ENCODE results near the gene WNK3.
"Not testable (repeated sequence)": the region's sequence is repeated elsewhere in the genome, so short reads cannot be mapped to it uniquely, and the experiment has no call there.

Gene WNK3

DNA sequence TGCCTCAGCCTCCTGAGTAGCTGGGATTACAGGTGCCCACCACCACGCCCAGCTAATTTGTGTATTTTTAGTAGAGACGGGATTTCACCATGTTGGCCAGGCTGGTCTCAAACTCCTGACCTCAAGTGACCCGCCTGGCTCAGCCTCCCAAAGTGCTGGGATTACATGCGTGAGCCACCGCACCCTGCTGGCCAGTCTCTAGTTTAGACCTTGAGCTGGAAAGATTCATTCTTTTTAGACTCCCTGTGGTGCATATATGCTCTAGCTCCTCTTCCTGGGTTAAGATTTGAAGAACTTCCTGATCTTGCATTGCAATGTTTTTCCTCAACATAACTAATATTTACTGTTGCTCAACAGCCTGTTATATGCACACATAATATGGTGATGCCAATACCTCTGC is 26.8 kb upstream of the WNK3 start:
- 94% methylated on average over 4 of the region's 5 CpGs for WGBS
- not testable (repeated sequence) for H3K4me2 ChIP-seq (ENCODE audit: low read length, poor library complexity, severe bottlenecking); H3K27ac ChIP-seq (ENCODE audit: low read length, poor library complexity, severe bottlenecking); H3K4me1 ChIP-seq (ENCODE audit: control insufficient read depth, insufficient read depth, low read depth, low read length); H4K8ac ChIP-seq (ENCODE audit: low read length); H2AK5ac ChIP-seq (ENCODE audit: low read length, severe bottlenecking); H3K14ac ChIP-seq (ENCODE audit: low read length in 2 of 2); H3K4ac ChIP-seq (ENCODE audit: low read depth in 1 of 2, low read length in 2 of 2); H3K23ac ChIP-seq (ENCODE audit: low read length in 2 of 2); H3K4me3 ChIP-seq (ENCODE audit: insufficient read depth in 1 of 2, low read depth in 1 of 2, low read length in 2 of 2); H3K18ac ChIP-seq (ENCODE audit: low read depth in 1 of 2, low read length in 2 of 2); H2BK120ac ChIP-seq (ENCODE audit: low read depth, low read length); H3K27me3 ChIP-seq (ENCODE audit: control insufficient read depth in 1 of 2, insufficient read depth in 1 of 2, low read length in 2 of 2); H3K9me3 ChIP-seq (ENCODE audit: control insufficient read depth, low read length); H4K91ac ChIP-seq (ENCODE audit: low read length); H2BK12ac ChIP-seq (ENCODE audit: low read length in 2 of 2); DNase-seq; H2BK15ac ChIP-seq (ENCODE audit: low read depth, poor library complexity, severe bottlenecking); H2AFZ ChIP-seq (ENCODE audit: low read depth, low read length); H3K79me1 ChIP-seq (replicated peaks; ENCODE audit: low read length, poor library complexity, severe bottlenecking); H3K36me3 ChIP-seq (ENCODE audit: control insufficient read depth in 1 of 2, insufficient read depth in 2 of 2, low read depth in 1 of 2, low read length in 2 of 2); H2BK5ac ChIP-seq (ENCODE audit: low read depth, low read length, poor library complexity, severe bottlenecking); H3K9ac ChIP-seq (ENCODE audit: low read length)

DNA sequence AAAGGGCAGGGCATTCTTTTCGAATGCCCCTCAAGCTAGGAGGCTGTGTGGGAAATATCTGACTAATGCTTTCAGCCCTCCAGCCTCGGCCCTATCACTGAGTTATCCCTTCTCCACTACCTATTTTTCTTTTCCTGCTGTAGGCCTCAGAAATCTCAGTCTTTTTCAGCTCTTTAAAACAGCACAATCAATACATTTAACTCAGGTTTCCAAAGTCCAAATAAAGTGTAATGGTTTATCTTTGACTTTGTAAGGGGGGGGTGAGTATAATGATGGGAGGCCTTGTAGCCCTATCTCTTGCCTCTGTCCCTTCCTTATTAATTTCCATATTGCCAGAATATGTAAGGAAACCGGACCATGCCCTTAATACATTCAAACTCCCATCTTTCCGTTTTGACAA is 1.6 kb upstream of the WNK3 start:
- H3K27me3 ChIP-seq (ENCODE audit: control insufficient read depth in 1 of 2, insufficient read depth in 1 of 2, low read length in 2 of 2), result peaks cover 4 to 36% of the 10 kb centered on the region in 2 experiments
- no peak overlapping the region for H3K4me2 ChIP-seq (ENCODE audit: low read length, poor library complexity, severe bottlenecking)
- H3K9ac ChIP-seq (ENCODE audit: low read length), result peak overlapping the region; percentile 32
- H3K36me3 ChIP-seq (ENCODE audit: control insufficient read depth in 1 of 2, insufficient read depth in 2 of 2, low read depth in 1 of 2, low read length in 2 of 2), result no peaks in the 10 kb centered on the region
- H4K8ac ChIP-seq (ENCODE audit: low read length), result no peak overlapping the region
- no peak overlapping the region for H3K23ac ChIP-seq (ENCODE audit: low read length in 2 of 2)
- no peak overlapping the region for H2BK5ac ChIP-seq (ENCODE audit: low read depth, low read length, poor library complexity, severe bottlenecking)
- no peak overlapping the region for H3K18ac ChIP-seq (ENCODE audit: low read depth in 1 of 2, low read length in 2 of 2)
- H3K4me3 ChIP-seq (ENCODE audit: insufficient read depth in 1 of 2, low read depth in 1 of 2, low read length in 2 of 2), result peak overlapping the region in 1 of 2 experiments; percentile 67
- H2BK12ac ChIP-seq (ENCODE audit: low read length in 2 of 2), result peak overlapping the region in 1 of 2 experiments; percentile 23
- no peak overlapping the region for H2AK5ac ChIP-seq (ENCODE audit: low read length, severe bottlenecking)
- no peak overlapping the region for H3K4ac ChIP-seq (ENCODE audit: low read depth in 1 of 2, low read length in 2 of 2)
- DNase-seq, result no peak
- H3K4me1 ChIP-seq (ENCODE audit: control insufficient read depth, insufficient read depth, low read depth, low read length), result no peaks in the 10 kb centered on the region
- no peak overlapping the region for H2BK120ac ChIP-seq (ENCODE audit: low read depth, low read length)
- 100% methylated on average over 2 of the region's 4 CpGs for WGBS
- no peaks in the 10 kb centered on the region for H3K79me1 ChIP-seq (replicated peaks; ENCODE audit: low read length, poor library complexity, severe bottlenecking)
- no peak overlapping the region for H3K14ac ChIP-seq (ENCODE audit: low read length in 2 of 2)
- H3K27ac ChIP-seq (ENCODE audit: low read length, poor library complexity, severe bottlenecking), result peak overlapping the region; percentile 97
- H2AFZ ChIP-seq (ENCODE audit: low read depth, low read length), result no peak overlapping the region
- no peak overlapping the region for H4K91ac ChIP-seq (ENCODE audit: low read length)
- no peak overlapping the region for H2BK15ac ChIP-seq (ENCODE audit: low read depth, poor library complexity, severe bottlenecking)
- peaks cover 5% of the 10 kb centered on the region for H3K9me3 ChIP-seq (ENCODE audit: control insufficient read depth, low read length)

- DNase-seq, result peak; percentile 75
- no peak overlapping the region for H2AK5ac ChIP-seq (ENCODE audit: low read length, severe bottlenecking)
- peaks cover 4 to 36% of the 10 kb centered on the region in 2 experiments for H3K27me3 ChIP-seq (ENCODE audit: control insufficient read depth in 1 of 2, insufficient read depth in 1 of 2, low read length in 2 of 2)
- H4K8ac ChIP-seq (ENCODE audit: low read length), result peak overlapping the region; percentile 87
- peak overlapping the region; percentile 67 to 70 for H3K4me3 ChIP-seq (ENCODE audit: insufficient read depth in 1 of 2, low read depth in 1 of 2, low read length in 2 of 2)
- H3K9me3 ChIP-seq (ENCODE audit: control insufficient read depth, low read length), result peaks cover 5% of the 10 kb centered on the region
- H2BK5ac ChIP-seq (ENCODE audit: low read depth, low read length, poor library complexity, severe bottlenecking), result peak overlapping the region; percentile 62
- H3K14ac ChIP-seq (ENCODE audit: low read length in 2 of 2), result peak overlapping the region in 1 of 2 experiments; percentile 41
- H3K23ac ChIP-seq (ENCODE audit: low read length in 2 of 2), result no peak overlapping the region
- H3K4ac ChIP-seq (ENCODE audit: low read depth in 1 of 2, low read length in 2 of 2), result peak overlapping the region in 1 of 2 experiments; percentile 51
- H3K4me1 ChIP-seq (ENCODE audit: control insufficient read depth, insufficient read depth, low read depth, low read length), result no peaks in the 10 kb centered on the region
- H3K27ac ChIP-seq (ENCODE audit: low read length, poor library complexity, severe bottlenecking), result peak overlapping the region; percentile 97
- H2BK12ac ChIP-seq (ENCODE audit: low read length in 2 of 2), result peak overlapping the region in 1 of 2 experiments; percentile 23
- H3K79me1 ChIP-seq (replicated peaks; ENCODE audit: low read length, poor library complexity, severe bottlenecking), result no peaks in the 10 kb centered on the region
- H2AFZ ChIP-seq (ENCODE audit: low read depth, low read length), result peak overlapping the region; percentile 72
- peak overlapping the region; percentile 86 to 88 for H3K18ac ChIP-seq (ENCODE audit: low read depth in 1 of 2, low read length in 2 of 2)
- peak overlapping the region; percentile 53 for H3K9ac ChIP-seq (ENCODE audit: low read length)
- H2BK120ac ChIP-seq (ENCODE audit: low read depth, low read length), result peak overlapping the region; percentile 19
- 2% methylated on average over 44 of the region's 54 CpGs for WGBS
- peak overlapping the region; percentile 52 for H2BK15ac ChIP-seq (ENCODE audit: low read depth, poor library complexity, severe bottlenecking)
- H3K4me2 ChIP-seq (ENCODE audit: low read length, poor library complexity, severe bottlenecking), result peak overlapping the region; percentile 79
- no peaks in the 10 kb centered on the region for H3K36me3 ChIP-seq (ENCODE audit: control insufficient read depth in 1 of 2, insufficient read depth in 2 of 2, low read depth in 1 of 2, low read length in 2 of 2)
- peak overlapping the region; percentile 50 for H4K91ac ChIP-seq (ENCODE audit: low read length)
Observed at GRCh38 chrX:54358424-54359211, 772 bp upstream of the WNK3 start.

DNA sequence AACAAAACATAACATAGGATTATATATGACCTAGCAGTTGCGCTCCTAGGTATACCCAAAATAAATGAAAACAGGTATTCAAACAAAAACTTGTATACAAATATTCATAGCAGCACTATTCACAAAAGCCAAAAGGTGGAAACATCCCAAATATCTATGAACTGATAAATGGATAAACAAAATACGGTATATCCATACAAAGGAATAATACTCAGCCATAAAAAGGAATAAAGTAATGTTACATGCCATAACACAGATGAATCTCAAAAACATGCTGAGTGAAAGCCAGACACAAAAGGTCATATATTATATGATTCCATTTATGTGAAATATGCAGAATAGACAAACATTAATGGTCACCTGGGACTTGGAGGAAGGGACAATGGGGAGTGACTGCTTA is 5.2 kb downstream of the WNK3 start:
- Histone ChIP-seq H3K23ac (ENCODE audit: low read length in 2 of 2) (no peak overlapping the region), H3K9me3 (ENCODE audit: control insufficient read depth, low read length) (peaks cover 9% of the 10 kb centered on the region), H2AFZ (ENCODE audit: low read depth, low read length) (no peak overlapping the region), H3K4me1 (ENCODE audit: control insufficient read depth, insufficient read depth, low read depth, low read length) (no peaks in the 10 kb centered on the region), H3K14ac (ENCODE audit: low read length in 2 of 2) (no peak overlapping the region), H2BK15ac (ENCODE audit: low read depth, poor library complexity, severe bottlenecking) (no peak overlapping the region), H3K4ac (ENCODE audit: low read depth in 1 of 2, low read length in 2 of 2) (no peak overlapping the region), H3K18ac (ENCODE audit: low read depth in 1 of 2, low read length in 2 of 2) (no peak overlapping the region), H3K9ac (ENCODE audit: low read length) (no peak overlapping the region), H2BK12ac (ENCODE audit: low read length in 2 of 2) (no peak overlapping the region), H4K91ac (ENCODE audit: low read length) (no peak overlapping the region), H3K4me2 (ENCODE audit: low read length, poor library complexity, severe bottlenecking) (no peak overlapping the region), H2BK120ac (ENCODE audit: low read depth, low read length) (no peak overlapping the region), H3K36me3 (ENCODE audit: control insufficient read depth in 1 of 2, insufficient read depth in 2 of 2, low read depth in 1 of 2, low read length in 2 of 2) (no peaks in the 10 kb centered on the region), H3K27me3 (ENCODE audit: control insufficient read depth in 1 of 2, insufficient read depth in 1 of 2, low read length in 2 of 2) (peaks cover 0 to 8% of the 10 kb centered on the region in 2 experiments), H2AK5ac (ENCODE audit: low read length, severe bottlenecking) (no peak overlapping the region), H2BK5ac (ENCODE audit: low read depth, low read length, poor library complexity, severe bottlenecking) (no peak overlapping the region), H3K27ac (ENCODE audit: low read length, poor library complexity, severe bottlenecking) (no peak overlapping the region), H4K8ac (ENCODE audit: low read length) (no peak overlapping the region), H3K4me3 (ENCODE audit: insufficient read depth in 1 of 2, low read depth in 1 of 2, low read length in 2 of 2) (no peak overlapping the region), H3K79me1 (replicated peaks; ENCODE audit: low read length, poor library complexity, severe bottlenecking) (no peaks in the 10 kb centered on the region)
- no peak for DNase-seq
- WGBS, result 100% methylated on average over 1 of the region's 2 CpGs
